Eye (tissue), 1 donor: ENCODE data around the gene PRRX2.

Experiments used
- DNase-seq: peaks from one replicate; pipeline ENCODE4 v3.0.0-alpha.2; 2015

Gene PRRX2

DNA sequence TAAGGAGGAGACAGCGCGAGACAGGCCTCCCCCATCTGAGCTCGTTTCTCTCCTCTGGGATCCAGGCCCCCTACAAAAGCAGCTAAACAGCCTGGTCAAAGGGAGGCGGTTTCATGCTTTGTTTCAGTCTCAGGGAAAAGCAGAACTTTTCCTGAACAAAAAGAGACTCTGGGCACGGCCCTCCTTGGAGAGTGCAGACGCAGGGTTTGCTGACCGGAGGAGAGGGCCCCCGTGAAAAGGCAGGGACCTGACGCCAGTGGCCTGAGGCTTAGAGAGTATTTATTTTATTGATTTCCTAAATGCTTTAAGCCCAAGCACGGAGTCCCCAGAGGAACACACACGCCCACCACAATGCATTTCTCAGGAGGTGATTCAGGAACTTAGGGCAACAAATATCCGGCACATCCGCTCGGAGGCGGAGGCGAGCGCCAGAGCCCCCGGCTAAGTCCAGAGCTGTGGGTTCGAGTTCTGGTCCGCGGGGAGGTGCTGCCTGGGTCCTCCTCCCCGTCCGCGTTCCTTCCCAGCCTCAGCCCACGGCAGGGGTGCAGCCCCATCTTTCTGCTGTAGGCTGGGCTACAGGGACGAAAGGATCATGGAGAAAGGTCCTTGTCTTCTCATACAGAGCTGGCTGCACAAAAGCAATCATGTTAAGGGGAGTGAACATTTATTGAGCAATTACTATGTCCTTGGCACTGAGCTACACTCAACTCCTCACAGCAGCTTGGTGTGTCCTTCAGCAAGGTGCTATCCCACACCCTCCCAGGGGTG lies 47.4 kb downstream of the PRRX2 start:
- no peak for DNase-seq

DNA sequence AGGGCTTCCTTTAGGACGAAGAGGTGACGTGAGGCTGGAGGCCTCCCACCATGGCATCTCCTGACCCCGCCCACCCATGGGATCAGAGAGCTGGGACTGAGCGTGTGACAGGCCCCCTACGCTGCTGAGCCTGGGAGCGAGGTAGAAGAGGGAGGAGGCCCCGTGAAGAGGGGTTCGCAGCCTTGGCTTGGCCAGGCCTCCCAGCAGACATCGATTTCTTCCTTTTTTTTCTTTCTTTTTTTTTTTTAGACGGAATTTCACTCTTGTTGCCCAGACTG lies 47.9 kb downstream of the PRRX2 start:
- DNase-seq: no peak

DNA sequence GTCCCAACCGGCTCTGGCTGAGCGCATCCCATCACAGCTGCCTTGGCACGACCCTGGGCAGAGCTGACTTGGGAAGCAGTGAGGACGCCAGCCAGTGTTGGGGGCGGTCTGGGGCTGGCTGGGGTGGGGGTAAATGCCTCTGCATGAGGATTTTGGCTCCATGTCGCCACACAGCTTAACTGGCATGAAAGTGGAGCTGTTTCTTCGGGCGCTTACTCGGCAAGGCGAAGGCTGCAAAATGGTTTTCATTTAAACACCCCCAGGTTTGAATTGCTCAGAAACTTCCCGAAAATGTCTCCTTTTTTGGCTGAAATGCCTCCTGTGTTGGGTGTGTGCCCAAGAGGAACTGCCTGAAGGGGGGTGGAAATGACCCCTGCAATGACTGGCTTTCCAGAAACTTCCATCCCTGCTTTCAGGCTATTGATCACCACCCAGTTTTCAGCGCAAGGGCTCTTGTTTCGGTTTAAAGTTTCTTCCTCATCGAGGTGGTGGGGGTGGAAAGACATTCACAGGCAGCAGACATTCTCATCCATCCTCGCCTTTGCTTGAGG lies 49.1 kb downstream of the PRRX2 start:
- DNase-seq: no peak

DNA sequence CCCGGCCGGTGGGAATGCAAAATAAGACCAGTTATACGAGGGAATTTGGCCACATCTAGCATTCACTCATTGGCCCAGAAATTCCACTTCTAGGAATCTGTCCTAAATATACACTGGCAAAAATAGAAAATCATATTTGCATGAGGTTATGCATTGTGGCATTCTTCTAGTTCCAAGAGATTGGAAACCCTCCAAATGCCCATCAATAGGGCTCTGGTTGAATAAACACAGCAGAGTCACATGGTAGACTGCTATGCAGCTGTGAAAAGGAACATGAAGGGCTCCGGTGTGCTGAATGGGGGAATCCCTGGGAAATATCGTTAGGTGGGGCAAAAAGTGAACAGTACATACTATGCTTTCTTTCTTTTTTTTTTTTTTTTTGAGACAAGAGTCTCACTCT lies 50.6 kb downstream of the PRRX2 start:
- DNase-seq: no peak

DNA sequence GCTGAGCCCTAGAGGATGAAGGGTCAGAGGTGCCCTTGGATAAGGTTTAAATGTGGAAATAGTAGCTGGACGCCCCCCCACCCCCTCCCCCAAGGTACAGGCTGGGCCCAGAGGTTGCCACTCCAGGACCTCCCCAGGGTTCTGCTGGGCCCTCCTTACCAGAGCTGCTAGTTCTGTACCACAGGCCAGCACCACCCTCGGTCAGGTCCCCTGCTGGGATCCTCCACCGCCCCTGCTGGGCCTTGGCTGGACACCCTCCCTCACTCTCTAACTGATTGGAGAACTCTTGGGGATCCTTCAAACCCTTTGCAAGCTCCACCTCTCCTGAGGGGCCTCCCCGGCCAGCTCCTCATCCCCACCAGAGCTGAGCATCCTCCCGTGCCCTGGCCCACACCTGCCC lies 52.5 kb downstream of the PRRX2 start:
- DNase-seq: no peak

DNA sequence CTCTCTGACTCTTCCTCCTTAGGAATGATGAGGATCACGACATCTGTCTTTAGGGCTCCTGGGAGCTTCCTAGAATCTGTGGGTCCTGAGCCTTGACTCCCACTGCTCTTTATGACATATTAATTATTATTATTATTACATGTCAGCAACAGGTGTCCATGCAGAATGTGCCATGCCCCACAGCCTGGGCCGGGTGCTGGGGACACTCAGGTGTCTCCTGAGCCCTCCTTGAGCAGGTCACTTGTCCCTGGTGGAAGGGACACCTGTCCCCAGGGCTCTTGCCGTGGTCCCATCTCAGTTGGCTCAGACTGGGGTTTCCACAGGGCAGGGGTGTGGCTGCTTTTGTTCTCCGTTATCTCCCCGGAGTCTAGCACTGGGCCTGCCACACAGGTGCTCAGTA lies 53.2 kb downstream of the PRRX2 start:
- DNase-seq: no peak

DNA sequence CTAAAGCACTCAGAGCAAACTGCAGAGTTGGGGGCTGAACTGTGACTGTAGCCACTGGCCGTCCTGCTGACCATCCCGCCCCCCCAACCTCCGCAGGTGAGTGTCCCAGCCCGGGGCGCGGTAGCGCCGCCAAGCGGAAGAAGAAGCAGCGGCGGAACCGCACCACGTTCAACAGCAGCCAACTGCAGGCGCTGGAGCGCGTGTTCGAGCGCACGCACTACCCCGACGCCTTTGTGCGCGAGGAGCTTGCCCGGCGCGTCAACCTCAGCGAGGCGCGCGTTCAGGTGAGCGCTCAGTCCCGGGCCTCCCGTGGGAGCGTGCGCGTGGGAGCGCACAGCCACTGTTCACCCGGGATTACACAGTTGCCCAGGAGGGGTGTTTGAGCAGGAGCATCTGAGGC lies 53.7 kb downstream of the PRRX2 start:
- DNase-seq: no peak

DNA sequence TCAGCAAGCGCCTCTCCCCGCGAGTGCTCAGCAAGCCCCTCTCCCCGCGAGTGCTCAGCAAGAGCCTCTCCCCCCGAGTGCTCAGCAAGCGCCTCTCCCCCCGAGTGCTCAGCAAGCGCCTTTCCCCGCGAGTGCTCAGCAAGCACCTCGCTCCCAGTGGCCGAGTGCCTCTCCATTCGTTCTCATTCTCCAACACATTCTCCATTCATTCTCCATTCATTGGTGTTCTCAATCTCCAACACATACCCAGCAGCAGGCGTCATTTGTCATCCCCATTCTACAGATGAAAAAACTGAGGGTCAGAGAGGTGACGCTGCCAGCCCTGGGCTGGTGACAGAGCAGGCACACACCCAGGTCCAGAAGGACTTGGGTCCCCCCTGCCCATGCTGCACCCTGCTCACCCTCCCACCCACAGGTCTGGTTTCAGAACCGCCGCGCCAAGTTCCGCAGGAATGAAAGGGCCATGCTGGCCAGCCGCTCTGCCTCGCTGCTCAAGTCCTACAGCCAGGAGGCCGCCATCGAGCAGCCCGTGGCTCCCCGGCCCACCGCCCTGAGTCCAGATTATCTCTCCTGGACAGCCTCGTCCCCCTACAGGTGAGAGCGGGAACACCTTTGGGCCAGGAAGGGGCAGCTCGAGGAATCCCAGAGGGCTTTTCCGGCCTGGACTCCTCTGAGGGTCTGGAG lies 54.9 kb downstream of the PRRX2 start:
- DNase-seq: no peak

DNA sequence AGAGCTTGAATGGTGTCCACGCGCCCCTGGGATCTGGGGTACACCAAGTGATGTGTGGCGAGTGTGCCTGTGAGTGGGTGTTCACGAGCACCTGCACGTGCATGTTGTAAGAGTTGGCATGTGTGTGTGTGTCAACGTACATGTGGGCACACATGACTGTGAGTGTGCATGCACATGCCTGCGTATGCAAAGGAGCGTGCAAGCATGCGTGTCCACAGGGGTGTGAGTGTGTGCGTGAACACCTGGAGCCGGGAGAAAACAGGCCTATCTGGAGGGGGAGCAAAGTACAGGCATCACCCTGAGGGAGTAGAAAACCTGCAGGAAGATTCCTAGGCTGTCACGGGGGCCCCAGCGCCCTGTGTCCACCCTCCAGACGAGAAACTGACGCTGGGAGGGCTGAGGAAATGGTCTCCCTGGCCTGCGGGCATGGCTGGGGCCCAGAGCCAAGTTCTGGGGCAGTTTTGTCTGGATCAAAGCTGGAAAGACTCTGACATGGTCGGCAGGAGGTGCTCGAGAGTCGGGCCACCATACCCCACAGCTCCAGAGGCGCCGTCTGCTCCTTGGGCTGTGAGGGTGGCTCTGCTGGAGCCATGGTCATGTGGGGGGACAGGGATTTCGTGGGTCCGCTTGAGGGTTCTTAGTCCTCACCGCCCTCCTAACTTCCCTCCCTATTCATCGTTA lies 55.6 kb downstream of the PRRX2 start:
- no peak for DNase-seq

DNA sequence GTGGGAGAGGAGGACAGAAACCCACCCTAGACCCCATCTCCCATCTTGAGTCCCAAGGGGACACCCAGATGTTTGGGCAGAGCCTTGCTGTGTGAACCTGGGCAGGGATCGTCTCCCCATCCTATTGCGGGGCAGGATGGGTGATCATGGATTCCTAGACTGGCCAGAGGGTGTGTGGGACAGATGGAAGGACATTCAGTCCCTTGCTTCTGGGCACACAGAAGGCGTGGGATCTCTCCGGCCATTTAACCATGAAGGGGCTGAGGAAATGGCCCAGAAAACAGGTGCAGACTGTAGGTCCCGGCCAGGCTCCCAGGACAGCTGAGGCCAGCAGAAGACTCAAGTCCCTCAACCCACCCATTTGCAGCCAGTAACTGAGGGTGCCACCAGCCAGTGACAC lies 57.5 kb downstream of the PRRX2 start:
- DNase-seq: no peak

DNA sequence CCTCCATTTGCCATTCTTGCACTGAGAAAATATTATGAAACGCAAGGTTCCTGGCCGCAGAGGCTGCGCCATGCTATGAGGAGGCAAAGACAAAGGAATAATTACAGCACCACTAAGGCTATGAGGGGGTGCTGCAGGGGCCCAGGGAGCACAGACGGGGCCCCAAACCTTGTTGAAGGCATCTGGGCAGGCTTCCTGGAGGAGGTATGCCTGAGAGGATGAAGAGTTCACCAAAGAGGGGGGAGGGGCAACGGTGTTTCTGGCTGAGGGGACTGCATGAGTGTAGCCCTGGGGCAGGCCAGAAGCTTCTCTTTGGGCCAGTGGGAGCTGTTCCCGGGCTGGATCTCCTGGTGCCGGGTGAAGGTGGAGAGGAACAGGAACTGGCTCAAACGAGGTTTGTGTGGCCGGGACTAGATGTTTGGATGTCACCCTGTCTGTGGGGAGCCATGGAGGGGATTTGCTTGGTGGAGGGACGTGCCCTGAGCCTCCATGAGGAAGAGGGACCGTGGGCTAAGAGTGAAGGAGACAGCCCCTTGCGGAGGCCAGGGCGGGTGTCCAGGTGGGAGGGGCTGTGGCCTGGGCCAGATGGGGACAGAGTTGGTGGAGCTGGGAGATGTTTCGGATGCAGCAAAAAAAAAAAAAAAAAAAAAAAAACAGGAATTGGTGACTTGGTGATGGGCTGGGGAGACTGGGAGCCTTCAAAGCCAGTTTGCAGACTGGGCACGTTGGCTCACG lies 59.2 kb downstream of the PRRX2 start:
- DNase-seq: no peak

DNA sequence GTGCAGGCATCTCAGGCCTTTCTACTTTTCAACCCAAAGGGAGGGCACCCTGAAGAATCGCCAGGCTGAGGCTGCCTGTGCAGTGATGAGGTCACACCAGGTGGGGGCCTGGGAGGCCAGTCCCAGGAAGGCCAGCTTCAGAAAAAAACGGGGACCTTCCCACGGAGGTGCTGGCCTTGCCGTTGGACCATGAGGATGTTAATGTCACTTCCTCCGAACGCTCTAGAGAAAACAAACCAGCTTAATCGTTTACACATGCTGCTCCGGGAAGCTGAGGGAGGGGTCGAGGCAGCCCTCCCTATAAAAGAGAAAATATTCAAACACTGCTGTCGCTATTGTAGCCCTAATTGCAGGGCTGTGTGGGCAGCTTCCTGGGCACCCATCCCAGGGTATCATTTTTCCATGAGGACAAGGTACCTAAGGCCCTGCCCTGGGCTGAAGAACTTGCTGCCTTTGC lies 60.4 kb downstream of the PRRX2 start:
- no peak for DNase-seq

DNA sequence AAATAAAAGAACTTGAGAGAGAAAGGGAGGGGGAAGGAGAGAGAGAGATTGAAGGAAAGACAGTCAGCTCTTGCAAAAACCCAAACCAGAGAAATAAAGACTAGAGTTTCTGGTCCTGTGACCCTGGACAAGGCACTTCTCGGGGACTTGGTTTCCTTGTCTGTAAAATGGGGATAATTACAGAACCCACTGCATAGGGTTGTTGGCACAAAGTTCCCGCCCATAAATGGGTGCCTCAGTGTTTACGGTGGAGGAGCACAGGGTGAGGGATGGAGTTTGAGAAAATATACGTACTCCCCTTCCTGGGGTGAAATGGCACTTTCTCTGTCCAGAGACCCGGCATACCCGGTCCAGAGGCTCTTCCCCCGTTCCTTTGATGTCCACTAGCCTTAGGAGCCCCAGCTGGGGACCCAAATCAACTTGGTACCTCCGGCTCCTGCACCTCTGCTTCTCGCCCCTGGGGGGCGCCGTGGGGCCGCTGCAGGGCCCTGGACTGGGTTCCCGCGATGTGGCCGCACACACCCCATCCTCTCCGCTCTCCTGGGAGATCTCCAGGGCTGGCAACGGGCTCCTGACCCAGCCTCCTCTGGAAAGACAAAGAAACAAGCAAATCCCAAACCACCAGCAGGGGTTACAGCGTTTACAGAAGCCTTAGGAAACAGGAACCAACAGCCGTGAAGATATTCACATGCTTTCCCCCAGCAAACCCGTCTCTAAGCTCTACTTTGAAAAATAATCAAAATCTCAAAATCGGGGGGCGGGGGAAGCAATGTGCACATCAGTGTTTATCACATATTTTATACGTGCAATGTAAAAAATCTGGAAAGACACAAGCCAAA lies 61.1 kb downstream of the PRRX2 start:
- DNase-seq: peak; percentile 88

DNA sequence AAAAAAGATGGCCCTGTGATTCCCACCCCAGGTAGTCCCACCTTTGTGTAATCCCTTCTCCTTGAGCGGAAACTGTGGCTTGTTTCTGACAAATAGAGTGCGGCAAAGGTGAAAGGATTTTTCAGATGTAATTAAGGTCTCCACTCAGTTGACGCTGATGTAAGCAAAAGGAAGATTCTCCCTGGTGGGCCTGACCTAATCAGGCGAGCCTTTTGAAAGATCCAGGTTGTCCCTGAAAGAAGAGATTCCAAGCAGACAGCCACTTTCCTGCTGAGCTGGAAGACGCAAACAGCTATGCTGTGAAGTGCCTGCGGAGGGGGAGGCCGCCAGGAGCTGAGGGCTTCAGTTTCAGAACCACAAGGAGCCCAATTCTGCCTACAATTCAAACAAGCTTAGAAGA lies 63.3 kb downstream of the PRRX2 start:
- DNase-seq: no peak

DNA sequence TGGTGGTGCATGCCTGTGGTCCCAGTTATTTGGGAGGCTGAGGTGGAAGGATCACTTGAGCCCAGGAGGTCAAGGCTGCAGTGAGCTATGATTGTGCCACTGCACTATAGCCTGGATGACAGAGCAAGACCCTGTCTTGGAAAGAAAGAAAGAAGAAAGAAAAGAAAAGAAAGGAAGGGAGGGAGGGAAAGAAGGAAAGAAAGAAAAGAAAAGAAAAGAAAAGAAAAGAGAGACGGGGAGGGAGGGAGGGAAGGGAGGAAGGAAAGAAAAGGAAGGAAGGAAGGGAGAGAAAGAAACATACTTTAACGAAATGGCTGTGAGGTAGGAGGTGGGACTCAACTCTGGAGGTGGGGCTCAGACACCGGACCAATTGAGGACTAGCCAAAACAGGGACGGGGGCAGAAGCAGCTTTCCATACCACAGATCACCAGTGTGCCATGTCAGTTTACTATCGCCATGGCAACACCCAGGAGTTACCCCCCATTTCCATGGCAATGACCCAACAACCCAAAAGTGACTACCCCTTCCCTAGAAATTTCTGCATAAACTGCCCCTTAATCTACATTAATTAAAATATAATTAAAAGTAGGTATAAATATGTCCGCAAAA lies 66.1 kb downstream of the PRRX2 start:
- no peak for DNase-seq

DNA sequence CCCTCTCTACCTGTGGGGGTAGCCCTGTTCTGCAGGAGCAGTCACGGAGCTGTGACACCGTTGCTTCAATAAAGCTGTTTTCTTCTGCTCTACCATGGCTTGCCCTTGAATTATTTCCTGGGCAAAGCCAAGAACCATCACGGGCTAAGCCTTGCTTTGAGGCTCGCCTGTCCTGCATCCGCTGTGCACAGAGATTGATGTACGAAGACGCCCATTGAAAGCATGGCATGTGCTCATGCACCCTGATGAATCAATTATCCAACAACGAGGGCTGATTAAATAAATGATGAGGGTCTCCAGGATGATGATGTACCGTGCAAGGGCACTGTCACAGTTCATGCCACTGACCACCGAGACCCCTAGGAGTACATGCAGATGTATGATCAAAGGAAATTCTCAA lies 66.7 kb downstream of the PRRX2 start:
- peak; percentile 32 for DNase-seq

DNA sequence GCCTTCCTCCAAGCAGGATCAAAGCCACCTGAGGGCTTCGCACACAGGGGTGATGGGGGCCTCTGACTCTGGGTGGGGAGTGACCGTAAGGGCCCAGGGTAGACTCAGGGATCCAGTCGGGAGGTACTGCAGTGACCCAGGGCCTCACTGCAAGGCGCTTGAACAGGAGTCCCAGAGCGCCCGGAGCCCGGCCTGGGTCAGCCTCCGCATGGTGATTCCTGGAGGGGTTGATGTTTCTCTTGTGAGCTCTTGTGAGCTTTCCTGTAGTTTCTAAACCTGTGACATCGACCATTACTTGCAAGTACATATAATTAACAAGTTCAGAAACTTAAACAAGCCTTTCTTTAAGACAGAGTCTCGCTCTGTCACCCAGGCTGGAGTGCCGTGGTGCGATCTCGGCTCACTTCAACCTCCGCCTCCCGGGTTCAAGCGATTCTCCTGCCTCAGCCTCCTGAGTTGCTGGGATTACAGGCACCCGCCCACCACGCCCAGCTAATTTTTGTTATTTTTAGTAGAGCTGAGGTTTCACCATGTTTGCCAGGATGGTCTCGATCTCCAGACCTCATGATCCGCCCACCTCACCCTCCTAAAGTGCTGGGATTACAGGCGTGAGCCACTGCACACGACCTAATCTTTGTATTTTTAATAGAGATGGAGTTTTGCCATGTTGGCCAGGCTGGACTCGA lies 67.6 kb downstream of the PRRX2 start:
- no peak for DNase-seq

DNA sequence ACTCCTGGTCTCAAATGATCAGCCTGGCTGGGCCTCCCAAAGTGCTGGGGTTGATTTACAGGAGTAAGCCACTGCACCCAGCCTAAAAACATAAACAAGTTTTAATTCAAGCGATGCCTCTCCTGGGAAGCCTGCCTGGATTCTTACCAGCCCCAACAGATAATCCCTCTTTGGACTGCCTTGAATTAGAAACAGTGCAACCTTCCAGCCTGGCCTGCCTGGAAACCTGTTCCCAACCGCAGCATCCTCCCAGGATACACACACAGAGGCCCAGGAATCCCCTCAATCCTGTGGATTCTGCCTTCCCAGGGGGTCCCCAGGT lies 68.1 kb downstream of the PRRX2 start:
- no peak for DNase-seq

DNA sequence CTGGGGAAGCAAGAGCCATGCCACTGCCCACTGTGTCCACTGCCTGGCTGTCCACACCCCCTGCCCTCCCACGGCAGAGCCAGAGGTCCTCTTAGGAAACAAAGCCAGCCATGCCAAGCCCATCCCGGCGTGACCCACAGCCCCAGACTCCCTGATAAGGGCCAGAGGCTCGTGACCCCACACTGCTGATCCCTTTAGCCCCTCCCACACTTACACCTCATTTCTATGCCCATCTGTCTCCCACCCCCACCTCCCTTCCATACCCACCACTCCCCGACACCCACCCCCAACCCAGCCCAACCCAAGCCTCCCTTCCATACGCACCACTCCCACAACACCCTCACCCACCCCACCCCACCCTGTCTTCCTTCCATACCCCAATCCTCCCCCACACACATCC lies 70.1 kb downstream of the PRRX2 start:
- DNase-seq: no peak

DNA sequence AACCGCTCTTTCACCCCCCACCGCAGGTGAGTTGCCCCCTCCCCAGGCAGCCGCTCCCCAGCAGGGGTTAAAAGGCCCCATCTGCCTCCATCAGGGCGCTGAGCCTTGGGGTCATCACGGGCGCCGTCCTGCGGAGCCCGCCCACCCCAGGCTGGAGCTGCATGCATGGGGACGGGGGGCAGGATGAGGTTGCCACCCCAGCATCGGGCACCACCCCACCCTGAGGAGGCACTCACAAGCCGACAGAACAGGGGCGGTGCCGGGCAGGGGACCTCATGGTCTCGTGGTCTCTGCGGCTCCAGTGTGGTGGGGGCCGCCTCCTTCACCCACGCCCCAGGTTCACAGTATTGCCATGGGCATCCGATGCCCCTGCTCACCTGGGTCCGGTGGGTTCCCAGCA lies 70.9 kb downstream of the PRRX2 start:
- DNase-seq: no peak

DNA sequence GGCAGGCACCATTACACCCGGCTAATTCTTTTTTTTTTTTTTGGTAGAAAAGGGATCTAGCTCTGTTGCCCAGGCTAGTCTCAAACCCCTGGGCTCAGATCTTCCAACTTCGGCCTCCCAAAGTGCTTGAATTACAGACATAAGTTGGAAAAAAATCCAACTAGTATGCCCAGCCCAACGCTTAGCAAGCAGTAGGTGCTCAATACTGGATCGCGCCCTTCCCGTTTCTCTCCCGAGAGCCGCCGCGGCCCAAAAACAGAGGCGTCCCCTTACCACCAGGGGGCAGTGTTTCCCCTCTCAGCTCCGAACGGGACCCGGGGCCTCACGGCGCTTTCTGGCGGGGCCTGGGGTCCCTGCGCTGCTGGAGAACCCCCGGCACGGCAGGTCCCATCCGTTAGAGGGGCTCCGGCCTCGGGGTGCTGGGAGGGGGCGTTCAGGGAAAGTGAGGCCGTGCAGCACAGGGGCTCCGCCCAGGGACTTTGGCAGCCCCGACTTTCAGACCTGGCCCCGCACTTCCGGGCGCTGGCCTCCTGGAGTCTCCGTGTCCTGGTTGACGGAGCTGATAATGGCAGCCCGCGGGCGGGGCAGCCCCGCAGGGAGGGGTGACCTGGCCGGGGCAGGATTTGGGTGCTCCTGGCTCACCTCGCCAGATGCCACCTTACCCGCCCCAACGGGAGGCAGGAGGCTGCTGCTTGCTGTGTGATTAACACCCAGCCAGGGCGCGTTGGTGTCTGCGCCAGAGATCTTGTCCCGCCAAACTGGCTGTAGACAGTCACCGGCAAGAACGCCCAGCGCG lies 72.2 kb downstream of the PRRX2 start:
- peak; percentile 97 for DNase-seq
